ENCODE data around the gene EPHA6.

The EPHA6 gene

GRCh38 chr3:97719156-97719821 is 904.9 kb downstream of the EPHA6 start:
- DNase-seq = peak; percentile 67

GRCh38 chr3:97720417-97720816 is 906.0 kb downstream of the EPHA6 start:
- DNase-seq = peak; percentile 70

GRCh38 chr3:97721446-97721845 is 907.1 kb downstream of the EPHA6 start:
- no peak for DNase-seq

- DNase-seq = no peak
These were observed 922.5 kb downstream of the EPHA6 start for GRCh38 chr3:97736928-97737327.

GRCh38 chr3:97738761-97739160 is 924.4 kb downstream of the EPHA6 start:
- DNase-seq = no peak

- no peak for DNase-seq
These were observed 927.6 kb downstream of the EPHA6 start for GRCh38 chr3:97742036-97742435.

- no peak for DNase-seq
These were observed 929.9 kb downstream of the EPHA6 start for GRCh38 chr3:97744289-97744688.

GRCh38 chr3:97763586-97764406 is 949.4 kb downstream of the EPHA6 start:
- no peak for DNase-seq

GRCh38 chr3:97764407-97765238 is 950.2 kb downstream of the EPHA6 start, which contains the start of gene ARL6:
Gene ARL6 (plus strand): TSS chr3:97764758. CDS start chr3:97768108, 3,350 bp downstream.
- peak; percentile 84 for DNase-seq

GRCh38 chr3:97765336-97765735 is 950.9 kb downstream of the EPHA6 start:
- no peak for DNase-seq

GRCh38 chr3:97772926-97773325 is 958.5 kb downstream of the EPHA6 start:
- no peak for DNase-seq

- DNase-seq = no peak
These were observed 963.8 kb downstream of the EPHA6 start for GRCh38 chr3:97778152-97778551.

- DNase-seq = peak; percentile 54
These were observed 979.1 kb downstream of the EPHA6 start for GRCh38 chr3:97793420-97794019.

- no peak for DNase-seq
These were observed 981.6 kb downstream of the EPHA6 start for GRCh38 chr3:97795951-97796350.
